Ectodermal cell (in vitro differentiated cells): ENCODE measurements around the gene ACER3.
"Not testable (repeated sequence)": the region's sequence is repeated elsewhere in the genome, so short reads cannot be mapped to it uniquely, and the experiment has no call there.

Experiments used
- H3K27ac ChIP-seq: 2 replicates; pipeline ENCODE4 v1.7.0; 2013; ENCODE audit warnings: mild to moderate bottlenecking, low read depth, low read length; ENCODE audit not compliant: insufficient read depth, poor library complexity, severe bottlenecking
- H3K27me3 ChIP-seq: 2 replicates; pipeline ENCODE4 v1.7.0; 2013; ENCODE audit warnings: mild to moderate bottlenecking, low read length; ENCODE audit not compliant: insufficient read depth, control insufficient read depth, poor library complexity, severe bottlenecking
- H3K36me3 ChIP-seq: one replicate; pipeline ENCODE4 v1.7.0; 2013; ENCODE audit warnings: low read length; ENCODE audit not compliant: control insufficient read depth, insufficient read depth
- H3K4me1 ChIP-seq: one replicate; pipeline ENCODE4 v1.7.0; 2013; ENCODE audit warnings: low read length; ENCODE audit not compliant: control insufficient read depth, insufficient read depth
- H3K4me3 ChIP-seq: 2 replicates; pipeline ENCODE4 v1.7.0; 2013; ENCODE audit warnings: low read depth, low read length, control low read depth; ENCODE audit not compliant: insufficient read depth
- H3K9me3 ChIP-seq: 2 replicates; pipeline ENCODE4 v1.7.0; 2013; ENCODE audit warnings: mild to moderate bottlenecking, low read length, moderate library complexity; ENCODE audit not compliant: control insufficient read depth
- WGBS, 2 experiments: methylation state at CpG; one replicate each; pipeline ENCODE4 v1.1.7; 2013; ENCODE audit warnings: missing lambda C conversion rate in 2 of 2; 5-methylcytosine and 5-hydroxymethylcytosine counted together

The ACER3 gene

GRCh38 chr11:77018396-77018924, 157.7 kb downstream of the ACER3 start:
- H3K4me3 ChIP-seq, H3K9me3 ChIP-seq, H3K27ac ChIP-seq, H3K4me1 ChIP-seq, H3K36me3 ChIP-seq, H3K27me3 ChIP-seq: not testable (repeated sequence)
- WGBS, 2 experiments = 91 to 92% methylated on average over 2 of the region's 2 CpGs

DNA sequence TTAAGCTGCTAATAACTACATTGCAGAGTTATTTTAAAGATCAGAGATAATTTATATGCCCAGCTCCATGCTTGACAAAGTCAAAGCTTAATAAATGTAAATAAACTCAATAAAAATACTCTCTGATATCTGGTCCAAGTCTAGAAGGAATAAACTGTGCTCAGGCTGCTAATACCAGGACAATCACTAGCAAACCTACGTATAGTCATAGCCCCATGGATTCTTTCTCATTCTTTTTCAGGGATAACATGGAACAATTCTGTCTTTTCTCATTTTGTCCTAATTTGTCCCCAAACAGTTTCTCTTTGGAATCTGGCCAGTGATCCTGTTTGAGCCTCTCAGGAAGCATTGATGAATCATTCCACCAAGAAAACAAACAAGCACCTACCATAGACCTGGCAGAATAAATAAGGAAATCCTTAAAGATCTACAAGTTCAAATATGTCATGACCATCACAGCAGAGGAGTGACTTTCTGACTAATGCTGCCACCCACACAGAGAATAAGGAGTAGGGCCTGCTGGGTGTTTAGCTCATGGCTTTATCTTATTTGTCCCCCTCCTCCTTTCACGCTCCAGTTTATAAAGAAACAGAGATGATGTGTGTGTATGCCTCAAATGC, 159.4 kb downstream of the ACER3 start:
- Histone ChIP-seq H3K4me3 (no peak overlapping the region), H3K27me3 (no peaks in the 10 kb centered on the region), H3K36me3 (no peaks in the 10 kb centered on the region), H3K4me1 (no peaks in the 10 kb centered on the region), H3K9me3 (no peaks in the 10 kb centered on the region), H3K27ac (no peak overlapping the region)
- 88 to 95% methylated on average over 1 to 2 of the region's 2 CpGs for WGBS, 2 experiments

GRCh38 chr11:77020734-77021133, 160.0 kb downstream of the ACER3 start:
- Histone ChIP-seq H3K4me3 (no peak overlapping the region), H3K27me3 (no peaks in the 10 kb centered on the region), H3K36me3 (no peaks in the 10 kb centered on the region), H3K27ac (no peak overlapping the region), H3K9me3 (no peaks in the 10 kb centered on the region), H3K4me1 (no peaks in the 10 kb centered on the region)
- 91 to 99% methylated on average over 2 of the region's 2 CpGs for WGBS, 2 experiments

GRCh38 chr11:77024745-77025144, 164.0 kb downstream of the ACER3 start:
- H3K36me3 ChIP-seq = no peaks in the 10 kb centered on the region
- H3K4me1 ChIP-seq = no peaks in the 10 kb centered on the region
- H3K4me3 ChIP-seq = no peak overlapping the region
- H3K27me3 ChIP-seq = no peaks in the 10 kb centered on the region
- no peak overlapping the region for H3K27ac ChIP-seq
- H3K9me3 ChIP-seq = no peaks in the 10 kb centered on the region

DNA sequence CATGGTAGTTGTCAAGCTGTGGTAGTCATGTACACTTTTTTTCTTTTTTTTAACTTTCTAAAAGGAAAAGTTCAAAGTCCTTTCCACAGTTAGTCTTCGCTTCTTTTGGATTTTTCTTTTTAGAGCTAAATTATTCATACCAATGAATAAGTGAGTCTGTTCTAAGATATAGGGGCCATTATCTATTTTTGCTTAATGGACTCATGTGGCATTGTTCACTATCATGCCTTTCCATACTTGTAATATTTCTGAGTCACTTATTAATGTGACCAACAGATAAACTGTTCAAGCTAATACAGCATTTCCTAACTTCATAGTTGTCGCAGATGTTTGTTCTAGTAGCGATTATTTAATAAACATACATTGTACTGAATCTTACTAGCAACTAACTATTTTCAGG, 165.5 kb downstream of the ACER3 start:
- H3K27ac ChIP-seq = no peak overlapping the region
- WGBS, 2 experiments = 94 to 100% methylated on average over 2 of the region's 3 CpGs

DNA sequence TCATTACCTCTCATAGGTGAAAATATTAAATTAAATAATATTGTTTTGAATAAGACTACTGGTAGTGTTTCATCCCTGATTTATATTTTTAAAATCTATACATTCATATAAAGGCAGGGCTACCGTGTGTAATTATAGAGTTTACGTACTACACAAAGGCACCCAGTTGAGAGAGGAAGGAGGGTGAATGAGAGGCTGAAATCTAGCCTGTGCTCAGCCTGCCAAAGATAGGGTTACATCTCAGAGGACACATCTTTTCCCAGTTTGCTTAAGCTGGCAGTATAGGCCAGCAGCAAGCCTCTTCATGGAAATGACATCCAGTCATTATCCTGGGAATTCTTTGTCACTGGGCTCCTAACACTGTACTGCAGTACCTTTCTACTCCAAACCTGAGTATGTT, 166.0 kb downstream of the ACER3 start:
- no peak overlapping the region for H3K27ac ChIP-seq
- H3K4me3 ChIP-seq = no peak overlapping the region
- H3K9me3 ChIP-seq = no peaks in the 10 kb centered on the region
- H3K27me3 ChIP-seq = no peaks in the 10 kb centered on the region
- H3K36me3 ChIP-seq = no peaks in the 10 kb centered on the region
- H3K4me1 ChIP-seq = no peaks in the 10 kb centered on the region
- 71 to 85% methylated on average over 1 to 2 of the region's 2 CpGs for WGBS, 2 experiments

More for the DNA sequence above, 165.5 kb downstream of the ACER3 start:
- Histone ChIP-seq H3K36me3 (no peaks in the 10 kb centered on the region), H3K9me3 (no peaks in the 10 kb centered on the region), H3K27me3 (no peaks in the 10 kb centered on the region), H3K4me3 (no peak overlapping the region), H3K4me1 (no peaks in the 10 kb centered on the region)

DNA sequence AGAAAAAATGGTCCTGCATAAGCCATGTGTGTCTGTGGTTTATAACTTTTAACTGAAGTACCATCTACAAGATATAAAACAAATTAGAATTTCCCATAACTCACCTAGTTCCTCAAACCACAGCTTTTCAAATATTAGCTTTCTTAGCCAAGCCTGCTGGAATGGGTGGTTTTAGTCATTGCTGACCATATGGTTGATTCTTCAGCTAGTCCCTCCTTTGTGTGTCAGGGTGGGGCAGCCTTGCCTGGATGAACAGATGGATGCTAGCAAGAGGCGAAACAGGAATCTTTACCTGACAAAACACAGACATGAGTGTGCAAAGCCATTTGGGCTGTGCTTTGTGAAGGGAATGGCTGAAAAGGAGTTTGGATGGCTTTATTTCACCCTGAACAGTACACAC, 166.6 kb downstream of the ACER3 start:
- H3K27me3 ChIP-seq = no peaks in the 10 kb centered on the region
- H3K27ac ChIP-seq = no peak overlapping the region
- WGBS, 2 experiments = 100% methylated on average over 1 of the region's 1 CpG
- no peaks in the 10 kb centered on the region for H3K9me3 ChIP-seq
- no peaks in the 10 kb centered on the region for H3K4me1 ChIP-seq
- no peaks in the 10 kb centered on the region for H3K36me3 ChIP-seq
- no peak overlapping the region for H3K4me3 ChIP-seq

- H3K27me3 ChIP-seq = no peaks in the 10 kb centered on the region
- WGBS, 2 experiments = 91 to 92% methylated on average over 7 of the region's 7 CpGs
- H3K4me1 ChIP-seq = no peaks in the 10 kb centered on the region
- H3K36me3 ChIP-seq = no peaks in the 10 kb centered on the region
- H3K4me3 ChIP-seq = no peak overlapping the region
- no peak overlapping the region for H3K27ac ChIP-seq
- no peaks in the 10 kb centered on the region for H3K9me3 ChIP-seq
These were observed 169.1 kb downstream of the ACER3 start for GRCh38 chr11:77029829-77030228.

GRCh38 chr11:77030834-77031414, 170.2 kb downstream of the ACER3 start:
- Histone ChIP-seq H3K27ac (no peak overlapping the region), H3K9me3 (no peaks in the 10 kb centered on the region), H3K4me3 (no peak overlapping the region), H3K4me1 (no peaks in the 10 kb centered on the region), H3K36me3 (no peaks in the 10 kb centered on the region), H3K27me3 (no peaks in the 10 kb centered on the region)
- WGBS, 2 experiments = 84 to 86% methylated on average over 12 of the region's 12 CpGs

DNA sequence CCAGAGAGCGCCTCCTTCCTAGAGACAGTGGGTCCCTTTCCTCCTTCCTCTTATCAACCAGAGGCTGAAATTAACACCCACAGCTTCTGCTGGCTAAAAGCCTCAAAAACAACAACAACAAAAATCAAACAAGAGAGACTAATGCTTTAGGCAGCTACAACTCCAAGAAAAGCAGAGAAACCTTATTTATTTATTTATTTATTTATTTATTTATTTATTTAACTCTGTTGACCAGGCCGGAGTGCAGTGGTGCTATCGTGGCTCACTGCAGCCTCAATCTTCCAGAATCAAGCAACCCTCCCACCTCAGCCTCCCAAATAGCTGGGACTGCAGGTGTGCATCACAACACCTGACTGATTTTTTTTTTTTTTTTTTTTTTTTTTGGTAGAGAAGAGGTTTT, 170.9 kb downstream of the ACER3 start:
- Histone ChIP-seq H3K27me3 (no peaks in the 10 kb centered on the region), H3K27ac (no peak overlapping the region), H3K36me3 (no peaks in the 10 kb centered on the region), H3K4me3 (no peak overlapping the region), H3K9me3 (no peaks in the 10 kb centered on the region), H3K4me1 (no peaks in the 10 kb centered on the region)
- 89 to 97% methylated on average over 3 of the region's 3 CpGs for WGBS, 2 experiments
